ENCODE measurements around the gene NUP62. TPM values are rescaled to one million over a fixed set of nuclear protein-coding genes. Genes with fewer than 3 reads are reported as not detected.
"Not testable (repeated sequence)": the region's sequence is repeated elsewhere in the genome, so short reads cannot be mapped to it uniquely, and the experiment has no call there.

Gene NUP62
- polyA plus RNA-seq (ENCODE audit: insufficient read depth in 1 of 5, insufficient read length in 5 of 5, low replicate concordance in 1 of 5) = 10 to 100 TPM; 52.9 to 69.1 (median 62.4) TPM
- long read RNA-seq, donor 1, transcript NUP62-211 (3 exons, 2,053 nt) = minor isoform, 6 of 73 reads
- long read RNA-seq, donor 1, transcript NUP62-202 (2 exons, 3,479 nt) = major isoform, 9 of 73 reads
- long read RNA-seq, donor 1, transcript NUP62-201 (3 exons, 2,870 nt) = minor isoform, 6 of 73 reads
- long read RNA-seq, donor 1, partial matches to known transcripts = 41 of 73 reads
- long read RNA-seq, donor 1, other reads (novel, unspliced or antisense) = 5 of 73 reads
- long read RNA-seq, donor 2, transcript NUP62-201 (3 exons, 2,870 nt) = minor isoform, 6 of 17 reads
- long read RNA-seq, donor 2, transcript NUP62-202 (2 exons, 3,479 nt) = major isoform, 7 of 17 reads
- long read RNA-seq, donor 2, partial matches to known transcripts = 0 of 17 reads
- long read RNA-seq, donor 2, other reads (novel, unspliced or antisense) = 0 of 17 reads
- long read RNA-seq, donor 3, transcript NUP62-202 (2 exons, 3,479 nt) = major isoform, 7 of 23 reads
- long read RNA-seq, donor 3, transcript NUP62-201 (3 exons, 2,870 nt) = major isoform, 7 of 23 reads
- long read RNA-seq, donor 3, transcript NUP62-208 (2 exons, 3,590 nt) = minor isoform, 6 of 23 reads
- long read RNA-seq, donor 3, partial matches to known transcripts = 0 of 23 reads
- long read RNA-seq, donor 3, other reads (novel, unspliced or antisense) = 0 of 23 reads
- long read RNA-seq, donor 4, partial matches to known transcripts = 0 of 12 reads
- long read RNA-seq, donor 4, other reads (novel, unspliced or antisense) = 0 of 12 reads
- long read RNA-seq, donor 5, transcript NUP62-202 (2 exons, 3,479 nt) = major isoform, 10 of 25 reads
- long read RNA-seq, donor 5, transcript NUP62-201 (3 exons, 2,870 nt) = minor isoform, 7 of 25 reads
- long read RNA-seq, donor 5, partial matches to known transcripts = 0 of 25 reads
- long read RNA-seq, donor 5, other reads (novel, unspliced or antisense) = 0 of 25 reads
- long read RNA-seq, donor 6, transcript NUP62-211 (3 exons, 2,053 nt) = minor isoform, 8 of 28 reads
- long read RNA-seq, donor 6, transcript NUP62-201 (3 exons, 2,870 nt) = minor isoform, 5 of 28 reads
- long read RNA-seq, donor 6, transcript NUP62-202 (2 exons, 3,479 nt) = major isoform, 11 of 28 reads
- long read RNA-seq, donor 6, partial matches to known transcripts = 0 of 28 reads
- long read RNA-seq, donor 6, other reads (novel, unspliced or antisense) = 0 of 28 reads
- long read RNA-seq, donor 7, transcript NUP62-202 (2 exons, 3,479 nt) = major isoform, 10 of 27 reads
- long read RNA-seq, donor 7, transcript NUP62-211 (3 exons, 2,053 nt) = minor isoform, 6 of 27 reads
- long read RNA-seq, donor 7, transcript NUP62-208 (2 exons, 3,590 nt) = minor isoform, 6 of 27 reads
- long read RNA-seq, donor 7, partial matches to known transcripts = 0 of 27 reads
- long read RNA-seq, donor 7, other reads (novel, unspliced or antisense) = 0 of 27 reads
- long read RNA-seq, donor 8, partial matches to known transcripts = 0 of 10 reads
- long read RNA-seq, donor 8, other reads (novel, unspliced or antisense) = 0 of 10 reads

- no peak for DNase-seq
These were observed at the start of gene NUP62, which contains the start of gene ATF5 for GRCh38 chr19:49929121-49929610. TSS of gene NUP62 (minus strand) at chr19:49929504. CDS start at chr19:49909807, 19,697 bp downstream. TSS of gene ATF5 (plus strand) at chr19:49929205. CDS start at chr19:49930851, 1,646 bp downstream.

- no peak for DNase-seq
These were observed 49.0 kb upstream of the NUP62 start for GRCh38 chr19:49978324-49978723.

- DNase-seq = no peak
These were observed 48.6 kb upstream of the NUP62 start for GRCh38 chr19:49977881-49978280.

- DNase-seq = no peak
These were observed 47.8 kb upstream of the NUP62 start for GRCh38 chr19:49977076-49977475.

- DNase-seq = no peak
These were observed 47.2 kb upstream of the NUP62 start for GRCh38 chr19:49976496-49976895.

GRCh38 chr19:49975051-49975450 lies 45.7 kb upstream of the NUP62 start:
- DNase-seq = no peak

GRCh38 chr19:49973987-49974386 lies 44.7 kb upstream of the NUP62 start:
- no peak for DNase-seq

- no peak for DNase-seq
These were observed 43.5 kb upstream of the NUP62 start for GRCh38 chr19:49972841-49973240.

GRCh38 chr19:49971991-49972411 lies 42.7 kb upstream of the NUP62 start:
- DNase-seq = no peak

- DNase-seq = not testable (repeated sequence)
These were observed 40.1 kb upstream of the NUP62 start for GRCh38 chr19:49969355-49969754.

- no peak for DNase-seq
These were observed 39.1 kb upstream of the NUP62 start for GRCh38 chr19:49968279-49968922.

- not testable (repeated sequence) for DNase-seq
These were observed 31.7 kb upstream of the NUP62 start, which contains the start of gene SIGLEC11 for GRCh38 chr19:49960980-49961379. TSS of gene SIGLEC11 (minus strand) at chr19:49961172. CDS start at chr19:49961081, 91 bp downstream.

- DNase-seq = not testable (repeated sequence)
These were observed 30.6 kb upstream of the NUP62 start for GRCh38 chr19:49959892-49960291.

- not testable (repeated sequence) for DNase-seq
These were observed 29.3 kb upstream of the NUP62 start for GRCh38 chr19:49958596-49958995.

GRCh38 chr19:49958144-49958543 lies 28.8 kb upstream of the NUP62 start:
- not testable (repeated sequence) for DNase-seq

GRCh38 chr19:49957262-49957915 lies 28.1 kb upstream of the NUP62 start:
- DNase-seq = no peak

GRCh38 chr19:49956115-49956495 lies 26.8 kb upstream of the NUP62 start:
- DNase-seq = no peak

GRCh38 chr19:49954933-49955332 lies 25.6 kb upstream of the NUP62 start:
- peak in 1 of 2 donors; percentile 37 for DNase-seq

- peak in 1 of 2 donors; percentile 44 for DNase-seq
These were observed 25.0 kb upstream of the NUP62 start for GRCh38 chr19:49954092-49954829.

All from right lung (tissue), 10 donors.